ENCODE results near the gene SLC6A18. TPM values are rescaled to one million over a fixed set of nuclear protein-coding genes. Genes with fewer than 3 reads are reported as not detected.

Gene SLC6A18
- total RNA-seq, 1 donor from 2014 or later = not detected

DNA sequence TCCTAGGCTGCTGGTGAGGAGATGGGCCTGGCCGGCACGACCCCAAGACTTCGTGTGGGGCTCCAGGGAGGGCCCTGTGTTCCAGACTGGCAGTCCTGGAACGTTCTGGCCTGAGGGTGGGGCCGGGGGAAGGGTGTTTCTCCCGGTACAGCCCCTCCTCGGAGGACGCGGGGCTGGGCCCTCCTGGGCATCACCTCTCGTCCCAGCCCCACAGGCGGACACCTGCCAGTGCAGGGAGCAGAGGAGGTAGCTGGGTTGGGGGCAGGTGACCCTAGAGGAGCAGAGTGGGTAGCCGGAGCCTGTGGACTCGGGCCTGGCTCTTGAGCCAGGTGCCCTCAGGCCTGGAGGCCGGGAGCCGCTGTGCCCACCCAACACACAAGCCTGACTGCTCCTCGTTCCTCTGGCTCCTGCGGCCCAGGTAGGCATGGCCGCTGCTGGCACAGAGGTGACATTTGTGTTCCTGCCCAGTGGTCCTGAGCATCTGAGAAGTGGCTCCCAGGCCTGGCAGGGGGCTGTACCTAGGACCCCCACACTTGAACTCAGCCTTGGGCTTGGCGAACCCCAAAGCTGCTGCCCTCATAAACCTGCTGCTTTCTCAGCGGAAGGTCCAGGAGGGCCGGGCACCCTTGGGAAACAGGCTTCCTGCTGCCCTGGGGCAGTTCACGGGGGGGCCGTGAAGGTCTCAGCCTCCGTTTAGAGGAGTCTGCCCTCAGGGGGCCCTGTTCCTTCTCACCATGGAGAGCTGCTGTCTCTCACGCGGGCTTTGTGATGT, 23.0 kb upstream of the SLC6A18 start:
- DNase-seq (ENCODE audit: low read depth in 2 of 2) = no peak

GRCh38 chr5:1202798-1203185, 22.4 kb upstream of the SLC6A18 start:
- no peak for DNase-seq (ENCODE audit: low read depth in 2 of 2)

DNA sequence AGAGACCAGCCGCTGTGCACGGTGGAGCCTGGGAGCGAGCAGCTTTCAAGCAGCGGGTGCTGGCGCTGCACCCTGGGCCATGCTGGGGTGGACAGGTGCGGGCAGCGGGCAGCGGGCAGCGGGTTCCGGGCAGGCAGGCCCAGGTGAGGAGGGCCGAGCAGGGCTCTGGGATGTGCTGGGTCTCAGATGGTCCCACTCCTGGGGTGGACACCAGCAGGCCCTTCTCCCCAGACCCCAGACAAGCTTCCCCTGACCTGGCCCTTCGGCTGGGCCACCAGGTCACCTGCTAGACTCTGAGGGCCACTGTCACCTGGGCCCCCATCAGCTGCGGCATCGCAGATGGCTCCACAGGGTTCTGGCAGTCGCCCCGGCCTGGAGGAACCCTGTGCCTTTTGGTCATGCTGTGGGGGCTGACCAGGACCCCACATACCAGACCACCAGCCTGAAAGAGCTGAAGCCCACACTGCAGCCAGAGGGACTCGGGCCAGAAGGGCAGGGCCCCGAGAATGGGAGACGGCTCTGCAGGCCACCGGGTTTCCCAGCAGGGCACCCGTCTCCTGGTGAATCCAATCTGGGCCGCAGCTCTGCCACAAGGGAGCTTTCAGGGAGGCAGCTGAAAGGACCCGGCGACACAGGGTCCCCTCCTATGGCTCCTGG, 21.7 kb upstream of the SLC6A18 start:
- DNase-seq (ENCODE audit: low read depth in 2 of 2) = no peak

DNA sequence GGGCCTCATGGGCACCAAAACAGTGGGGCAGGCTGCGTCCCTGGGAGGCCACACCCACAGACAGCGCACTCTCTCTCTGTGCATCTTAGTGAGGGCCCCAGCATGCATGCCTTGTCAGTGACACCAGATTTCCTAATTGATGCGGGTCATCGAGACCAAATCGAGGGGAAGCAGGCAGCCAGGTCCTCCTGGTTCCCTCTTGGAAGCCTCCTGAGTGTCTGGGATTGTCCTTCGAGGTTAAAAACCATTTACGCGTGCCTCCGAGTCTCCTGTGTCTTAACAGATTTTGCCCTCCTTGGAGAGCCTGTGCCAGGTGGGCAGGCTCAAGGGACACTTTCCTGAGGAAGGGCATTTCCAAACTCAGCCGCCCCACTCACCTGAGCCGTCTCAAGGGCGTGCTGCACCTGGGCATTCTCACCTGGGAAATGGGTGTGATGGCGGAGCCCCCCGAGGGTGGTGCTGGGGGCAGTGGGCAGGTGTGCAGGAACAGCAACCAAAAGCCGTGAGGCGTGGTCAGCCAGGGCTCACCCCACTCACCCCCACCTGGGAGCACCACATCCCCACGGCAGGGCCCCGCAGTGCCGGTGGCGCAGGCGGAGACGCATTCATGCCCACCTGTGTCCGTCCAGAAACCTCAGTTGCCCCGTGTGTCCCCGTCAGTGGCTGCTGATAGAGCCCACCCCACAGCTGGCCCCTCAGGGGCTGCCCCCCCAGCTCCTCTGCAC, 21.1 kb upstream of the SLC6A18 start:
- no peak for DNase-seq (ENCODE audit: low read depth in 2 of 2)

DNA sequence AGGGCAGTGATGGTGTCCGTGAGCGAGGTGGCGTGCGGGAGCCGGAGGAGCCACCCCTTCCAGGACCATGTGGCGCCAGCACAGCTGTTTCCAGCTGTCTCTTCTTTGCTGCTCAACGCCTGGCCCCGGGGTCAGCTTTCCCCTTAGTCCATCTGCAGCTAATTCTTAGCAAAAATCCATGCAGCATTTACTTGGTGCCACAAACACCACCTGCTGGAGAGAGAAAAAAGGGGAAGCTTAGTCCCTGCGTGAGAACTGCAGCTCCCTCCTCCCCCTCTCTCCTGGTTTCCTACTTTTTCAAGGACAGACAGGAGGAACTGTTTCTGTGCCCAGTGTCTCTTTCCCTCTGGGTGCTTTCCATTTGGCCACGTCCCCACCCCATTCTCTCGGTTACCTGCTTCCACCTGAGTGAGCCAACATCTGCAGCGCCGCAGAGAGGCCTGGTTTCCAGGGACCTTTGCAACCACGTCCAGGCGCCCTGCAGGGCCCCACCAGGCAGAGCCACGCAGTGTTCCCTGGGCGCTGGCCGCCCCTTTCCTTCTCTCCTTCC, 20.4 kb upstream of the SLC6A18 start:
- peak in 1 of 2 donors; percentile 13 for DNase-seq (ENCODE audit: low read depth in 2 of 2)

DNA sequence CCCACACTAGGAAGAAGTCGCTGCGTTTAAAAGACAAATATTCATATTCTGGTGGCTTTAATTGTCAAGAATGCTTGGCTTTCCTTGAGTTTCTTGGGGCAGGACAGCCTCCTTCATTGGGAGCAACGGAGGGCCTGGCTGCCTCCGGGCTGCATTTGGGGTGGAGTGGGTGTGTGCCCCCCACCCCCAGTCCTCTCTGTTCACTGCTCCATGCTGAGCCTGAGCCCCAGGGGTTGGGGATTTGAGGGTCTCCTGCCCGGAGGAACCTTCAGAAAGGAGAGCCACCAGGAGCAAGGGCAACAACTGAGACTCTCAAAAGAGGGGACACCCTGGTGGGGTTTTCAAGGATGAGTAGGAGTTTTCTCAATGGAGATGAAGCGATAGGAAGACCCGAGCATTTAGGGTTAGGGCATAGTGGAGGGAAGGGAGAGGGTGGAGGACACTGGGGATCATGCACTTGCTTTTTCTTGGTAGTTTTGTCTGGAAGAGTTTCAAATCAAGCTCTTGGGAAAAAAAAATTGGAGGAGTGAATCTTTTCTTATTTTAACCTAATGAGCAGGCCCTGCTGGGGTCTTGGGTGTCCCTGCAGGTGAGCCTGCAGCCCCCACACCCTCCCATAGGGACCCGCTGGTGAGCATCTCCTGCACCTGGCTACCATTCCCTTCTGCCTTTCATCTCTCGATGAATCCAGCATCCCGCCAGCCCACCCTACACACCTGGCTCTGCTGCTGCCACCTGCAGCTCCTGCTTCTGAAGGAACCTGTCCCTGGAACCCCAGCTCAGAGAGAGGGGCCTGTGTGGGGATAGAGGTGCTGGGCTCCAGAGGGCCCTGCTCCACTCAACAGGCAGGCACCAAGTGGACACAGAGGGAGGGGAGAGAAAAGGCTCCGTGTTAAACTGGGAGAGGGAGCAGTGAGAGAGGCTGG, 19.7 kb upstream of the SLC6A18 start:
- DNase-seq (ENCODE audit: low read depth in 2 of 2) = no peak

- no peak for DNase-seq (ENCODE audit: low read depth in 2 of 2)
Observed at GRCh38 chr5:1206521-1207412, 18.4 kb upstream of the SLC6A18 start.

- DNase-seq (ENCODE audit: low read depth in 2 of 2) = no peak
Observed at GRCh38 chr5:1207555-1207954, 17.6 kb upstream of the SLC6A18 start.

- DNase-seq (ENCODE audit: low read depth in 2 of 2) = no peak
Observed at GRCh38 chr5:1208221-1208742, 16.9 kb upstream of the SLC6A18 start.

- DNase-seq (ENCODE audit: low read depth in 2 of 2) = peak; percentile 20 to 55
Observed at GRCh38 chr5:1208743-1209488, 16.3 kb upstream of the SLC6A18 start.

DNA sequence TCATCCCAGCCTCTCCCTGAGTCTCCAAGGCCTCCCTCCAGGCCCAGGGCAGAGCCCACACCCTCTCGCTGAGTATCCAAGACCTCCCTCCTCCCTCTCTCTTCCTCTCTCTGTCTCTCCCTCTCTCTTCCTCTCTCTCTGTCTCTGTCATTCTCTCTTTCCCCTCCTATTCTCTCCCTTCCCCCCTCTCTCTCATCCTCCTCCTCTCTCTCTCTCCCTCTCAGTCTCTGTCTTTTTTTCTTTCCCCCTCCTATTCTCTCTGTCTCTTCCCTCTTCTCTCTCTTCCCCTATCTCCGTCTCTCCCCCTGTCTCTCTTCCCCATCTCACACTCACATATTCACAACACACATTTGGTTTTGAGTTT, 15.7 kb upstream of the SLC6A18 start:
- no peak for DNase-seq (ENCODE audit: low read depth in 2 of 2)

DNA sequence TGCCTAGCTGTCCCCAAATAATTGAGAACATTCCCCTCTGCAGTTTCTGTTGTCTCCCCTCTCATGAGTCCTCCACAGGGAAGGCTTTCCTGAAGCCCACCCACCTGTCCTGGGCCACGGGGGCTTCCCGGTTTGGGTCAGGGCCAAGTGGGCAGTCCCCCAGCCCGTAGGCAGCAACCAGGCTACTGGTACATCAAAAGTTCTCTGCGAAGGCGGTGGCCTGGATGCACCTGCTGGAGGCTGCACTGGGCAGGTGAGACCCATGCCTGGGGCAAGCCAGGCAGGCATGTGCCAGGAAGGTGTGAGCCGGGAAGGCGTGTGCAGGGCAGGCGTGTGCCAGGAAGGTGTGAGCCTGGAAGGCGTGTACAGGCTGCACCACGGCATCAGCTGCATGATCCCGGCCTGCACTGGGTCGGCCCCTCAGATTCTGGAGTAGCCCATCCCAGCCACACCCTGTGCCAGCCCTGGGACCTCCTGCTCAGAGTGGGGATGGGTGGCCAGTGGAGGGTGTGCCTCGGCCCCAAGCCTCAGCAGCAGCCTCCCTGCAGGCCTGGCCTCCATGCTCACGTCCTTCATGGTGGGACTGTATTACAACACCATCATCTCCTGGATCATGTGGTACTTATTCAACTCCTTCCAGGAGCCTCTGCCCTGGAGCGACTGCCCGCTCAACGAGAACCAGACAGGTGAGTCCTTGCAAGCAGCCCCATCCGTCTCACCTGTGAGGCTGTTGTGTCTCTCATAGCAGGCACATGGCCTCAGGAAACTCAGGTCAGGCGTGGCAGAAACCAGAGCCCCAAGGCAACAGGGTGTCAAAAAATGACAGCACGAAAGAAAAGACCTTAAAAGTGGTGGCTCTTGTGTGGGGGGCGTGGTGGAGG, 15.0 kb upstream of the SLC6A18 start:
- DNase-seq (ENCODE audit: low read depth in 2 of 2) = no peak

DNA sequence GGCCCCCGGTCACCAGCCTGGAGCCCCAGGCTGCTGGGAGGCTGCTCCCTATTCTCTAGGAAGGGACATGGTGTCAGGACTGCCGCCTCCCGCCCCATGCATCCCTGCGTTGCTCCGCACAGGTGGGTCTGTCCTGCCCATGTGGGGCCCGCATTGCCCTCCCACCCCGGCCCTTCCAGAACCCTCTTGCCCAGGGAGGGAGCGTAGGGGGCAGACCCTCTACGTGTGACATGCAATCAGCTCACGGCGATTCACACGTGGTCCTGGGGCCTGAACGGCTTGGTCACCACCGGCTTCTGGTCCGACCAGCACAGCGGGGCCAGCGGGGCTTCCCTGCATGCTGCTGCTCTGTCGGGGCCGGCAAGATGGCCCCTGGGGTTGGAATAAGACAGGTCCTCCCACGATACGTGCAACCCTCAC, 14.3 kb upstream of the SLC6A18 start:
- DNase-seq (ENCODE audit: low read depth in 2 of 2) = no peak

DNA sequence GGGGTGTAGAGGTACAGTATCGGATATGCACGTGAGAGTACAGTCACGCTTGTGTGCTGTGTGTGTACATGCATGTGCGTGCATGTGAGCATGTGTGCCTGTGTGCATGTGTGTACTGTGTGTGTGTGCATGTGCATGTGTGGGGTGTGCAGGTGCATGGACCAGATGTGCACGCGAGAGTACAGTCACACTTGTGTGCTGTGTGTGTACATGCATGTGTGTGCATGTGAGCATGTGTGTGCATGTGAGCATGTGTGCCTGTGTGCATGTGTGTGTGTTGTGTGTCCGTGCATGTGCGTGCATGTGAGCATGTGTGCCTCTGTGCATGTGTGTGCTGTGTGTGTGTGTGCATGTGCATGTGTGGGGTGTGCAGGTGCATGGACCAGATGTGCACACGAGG, 13.5 kb upstream of the SLC6A18 start:
- no peak for DNase-seq (ENCODE audit: low read depth in 2 of 2)

GRCh38 chr5:1212271-1212670, 12.9 kb upstream of the SLC6A18 start:
- no peak for DNase-seq (ENCODE audit: low read depth in 2 of 2)

DNA sequence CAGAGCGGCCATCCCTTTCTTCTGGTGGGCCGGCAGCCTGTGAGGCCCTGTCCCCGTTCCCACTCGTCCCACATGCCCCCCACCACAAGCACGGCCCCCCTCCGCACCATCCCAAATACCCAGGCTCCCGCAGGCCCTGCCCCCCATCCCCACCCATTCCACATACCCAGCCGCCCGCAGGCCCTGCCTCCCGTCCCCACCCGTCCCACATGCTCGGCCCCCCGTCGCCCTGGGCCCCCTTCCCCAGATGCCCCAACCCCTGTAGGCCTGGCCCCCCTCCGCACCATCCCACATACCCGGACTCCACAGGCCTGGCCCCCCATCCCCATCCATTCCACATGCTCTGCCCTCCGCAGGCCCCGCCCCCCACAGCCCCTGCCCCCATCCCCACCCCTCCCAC, 12.3 kb upstream of the SLC6A18 start:
- DNase-seq (ENCODE audit: low read depth in 2 of 2) = no peak

DNA sequence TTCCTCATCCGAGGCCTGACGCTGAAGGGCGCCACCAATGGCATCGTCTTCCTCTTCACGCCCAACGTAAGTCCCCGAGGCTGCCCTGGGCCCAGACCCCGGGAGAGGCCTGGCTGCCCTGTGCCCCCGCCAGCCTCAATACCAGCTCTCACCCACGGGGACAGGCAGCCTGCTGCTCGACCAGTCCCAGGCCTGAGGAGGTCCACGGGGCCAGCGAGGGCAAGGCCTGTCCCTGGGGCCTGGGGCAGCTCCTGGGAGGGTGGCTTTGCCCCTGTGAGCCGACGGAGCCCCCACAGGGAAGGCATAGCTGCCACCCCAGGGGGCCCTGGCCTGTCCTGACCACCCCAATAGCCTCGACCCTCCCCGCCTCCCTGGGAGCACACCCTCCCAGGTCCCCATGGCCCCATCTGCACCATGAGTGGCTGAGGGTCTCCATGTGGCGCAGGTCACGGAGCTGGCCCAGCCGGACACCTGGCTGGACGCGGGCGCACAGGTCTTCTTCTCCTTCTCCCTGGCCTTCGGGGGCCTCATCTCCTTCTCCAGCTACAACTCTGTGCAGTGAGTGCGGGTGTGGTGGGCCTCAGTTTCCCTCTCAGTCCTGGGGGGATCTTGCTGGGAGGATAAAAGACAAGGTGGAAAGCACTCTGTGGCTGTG, 11.5 kb upstream of the SLC6A18 start:
- no peak for DNase-seq (ENCODE audit: low read depth in 2 of 2)

Data from dermis microvascular lymphatic vessel endothelial cell (primary cell).